B cell (primary cell): ENCODE results near the gene SCN1B. TPM values are rescaled to one million over a fixed set of nuclear protein-coding genes. Genes with fewer than 3 reads are reported as not detected.

ENCODE experiments used
- ATAC-seq: fragments of 200-7000 bp; cut with Tn5 transposase; one replicate; pipeline ENCODE4 v1.10.0; 2021; ENCODE audit warnings: low read depth, mild to moderate bottlenecking, moderate number of reproducible peaks, moderate library complexity
- CTCF ChIA-PET: fragments of 350-600 bp; sonication (Branson Sonifier 250); formaldehyde crosslinking; loops from one replicate; lab custom pipeline; 2021; ENCODE audit warnings: antibody characterized with exemption, inconsistent platforms; lab: Charles Lee
- POLR2A ChIA-PET: fragments of 350-600 bp; sonication (Branson Sonifier 250); formaldehyde crosslinking; loops from one replicate; lab custom pipeline; 2021; ENCODE audit warnings: antibody characterized with exemption; lab: Charles Lee
- DNase-seq: peaks from one replicate; pipeline ENCODE4 v3.0.0; 2013
- H2AFZ ChIP-seq: 2 replicates; pipeline ENCODE4 v1.6.1; 2012; ENCODE audit warnings: mild to moderate bottlenecking, low read depth, low read length; ENCODE audit not compliant: insufficient read depth, poor library complexity, severe bottlenecking
- H3K27ac ChIP-seq, 2 donors: 1 replicate in 1 of 2; 2 replicates in 1 of 2; pipeline ENCODE4 v1.5.1; 2012 to 2013; ENCODE audit warnings: low read length in 2 of 2, mild to moderate bottlenecking in 2 of 2, moderate library complexity in 1 of 2
- H3K27me3 ChIP-seq, 4 experiments: fragments of 200-600 bp in 1 of 4; sonication (generic) in 1 of 4; replicated peaks in 1 of 4; 1 replicate in 2 of 4; 2 replicates in 2 of 4; pipeline versions ENCODE4 v1.6.1 to v1.7.0; 2013 to 2016; ENCODE audit warnings: low read length in 3 of 4, mild to moderate bottlenecking in 2 of 4, mixed read lengths in 1 of 4, moderate library complexity in 1 of 4; ENCODE audit not compliant: insufficient read depth in 4 of 4, control insufficient read depth in 3 of 4; ENCODE audit errors: control extremely low read depth in 1 of 4
- H3K36me3 ChIP-seq, 2 experiments: replicated peaks in 1 of 2; 1 replicate in 1 of 2; 2 replicates in 1 of 2; pipeline versions ENCODE4 v1.6.1 to v1.7.1; 2013; ENCODE audit warnings: low read length in 1 of 2; ENCODE audit not compliant: insufficient read depth in 2 of 2, control insufficient read depth in 1 of 2; ENCODE audit errors: control extremely low read depth in 1 of 2, extremely low read depth in 1 of 2
- H3K4me1 ChIP-seq, 2 donors: fragments of 200-600 bp in 1 of 2; sonication (generic) in 1 of 2; 1 replicate in 1 of 2; 2 replicates in 1 of 2; pipeline versions ENCODE4 v1.5.1 to v1.6.1; 2013 to 2017; ENCODE audit warnings: low read length in 2 of 2; ENCODE audit not compliant: control insufficient read depth in 2 of 2, insufficient read depth in 2 of 2
- H3K4me2 ChIP-seq: replicated peaks from 2 replicates; pipeline ENCODE3; 2012; ENCODE audit warnings: mild to moderate bottlenecking, low read depth, low read length; ENCODE audit not compliant: poor library complexity, severe bottlenecking
- H3K4me3 ChIP-seq, 5 experiments: fragments of 200-600 bp in 1 of 5; sonication (generic) in 1 of 5; 1 replicate in 3 of 5; 2 replicates in 2 of 5; pipeline versions ENCODE4 v1.5.1 to v1.7.0; 2011 to 2016; ENCODE audit warnings: low read length in 4 of 5, mild to moderate bottlenecking in 4 of 5, low read depth in 2 of 5, control low read depth in 1 of 5, moderate library complexity in 1 of 5; ENCODE audit not compliant: insufficient read depth in 1 of 5; ENCODE audit errors: control extremely low read depth in 1 of 5, extremely low read depth in 1 of 5
- H3K79me2 ChIP-seq: fragments of 200-600 bp; sonication (generic); one replicate; pipeline ENCODE4 v1.6.0; 2016; ENCODE audit warnings: low read length; ENCODE audit not compliant: control insufficient read depth, insufficient read depth
- H3K9ac ChIP-seq: fragments of 200-600 bp; sonication (generic); 2 replicates; pipeline ENCODE4 v1.6.1; 2017; ENCODE audit warnings: mild to moderate bottlenecking, low read length, moderate library complexity
- H3K9me3 ChIP-seq, 3 donors: one replicate each; pipeline versions ENCODE4 v1.6.1 to v1.7.1; 2013; ENCODE audit warnings: low read length in 2 of 3; ENCODE audit not compliant: control insufficient read depth in 2 of 3, insufficient read depth in 1 of 3; ENCODE audit errors: control extremely low read depth in 1 of 3
- H4K20me1 ChIP-seq: 2 replicates; pipeline ENCODE4 v1.6.0; 2012; ENCODE audit warnings: mild to moderate bottlenecking, low read length; ENCODE audit not compliant: insufficient read depth, control insufficient read depth, poor library complexity, severe bottlenecking
- H3K27ac Mint-ChIP-seq: one replicate; pipeline ENCODE4 v1.8.0; 2021; ENCODE audit warnings: mixed read lengths
- H3K27me3 Mint-ChIP-seq: one replicate; pipeline ENCODE4 v1.8.0; 2021; ENCODE audit warnings: mixed read lengths
- H3K4me1 Mint-ChIP-seq: one replicate; pipeline ENCODE4 v1.8.0; 2021; ENCODE audit warnings: mixed read lengths
- H3K4me3 Mint-ChIP-seq: one replicate; pipeline ENCODE4 v1.8.0; 2021; ENCODE audit warnings: mixed read lengths
- H3K9me3 Mint-ChIP-seq: one replicate; pipeline ENCODE4 v1.8.0; 2022; ENCODE audit warnings: mixed read lengths; ENCODE audit not compliant: insufficient read depth
- CTCF ChIP-seq: fragments of 200-600 bp; IDR thresholded peaks from one replicate; pipeline ENCODE4 v1.8.0; 2022; ENCODE audit warnings: antibody characterized with exemption, mild to moderate bottlenecking
- EZH2 ChIP-seq: IDR thresholded peaks from 2 replicates; pipeline ENCODE4 v1.6.1; 2012; ENCODE audit warnings: borderline replicate concordance, low read depth, mild to moderate bottlenecking, moderate library complexity, low read length; ENCODE audit not compliant: insufficient read depth, poor library complexity, severe bottlenecking
- WGBS: methylation state at CpG from one replicate; pipeline ENCODE4 v1.1.5; 2013; ENCODE audit warnings: missing lambda C conversion rate; ENCODE audit not compliant: insufficient coverage; 5-methylcytosine and 5-hydroxymethylcytosine counted together
- intact Hi-C: fragments of 100-400 bp; cut with micrococcal nuclease; formaldehyde crosslinking; loops from one replicate; pipeline ENCODE4 v1.10.0; 2022
- polyA plus RNA-seq: library from polyadenylated mRNA; depleted of rRNA; stranded (reverse); fragments of >200 nt; gene quantifications from 2 replicates; pipeline ENCODE4 v1.2.3, GENCODE V29; 2012
- total RNA-seq, 2 donors: library from RNA; stranded (reverse); fragments of 120-200 nt in 1 of 2; gene quantifications; 1 replicate in 1 of 2; 2 replicates in 1 of 2; pipeline versions ENCODE4 v1.2.3 to v1.2.4, GENCODE V29; 2013 to 2022

The SCN1B gene
- total and polyA plus RNA-seq, 2 donors (not counting 1 experiment from before 2014, with no cell fraction given), result 0.52 to 0.72 TPM

GRCh38 chr19:34989298-34989697 is 41.0 kb upstream of the SCN1B start:
- peaks cover 6% of the 10 kb centered on the region for H3K4me1 Mint-ChIP-seq
- intact Hi-C loops, result no loop called here
- peaks cover 4% of the 10 kb centered on the region for H3K27me3 Mint-ChIP-seq
- H3K9me3 ChIP-seq, result peaks cover 0 to 4% (median 0%) of the 10 kb centered on the region in 3 donors
- no peak overlapping the region for H3K27ac Mint-ChIP-seq
- no peak overlapping the region for H3K4me3 ChIP-seq
- TF ChIP-seq CTCF (no peak), EZH2 (no peak)
- no peak for DNase-seq
- no peaks in the 10 kb centered on the region for H3K9me3 Mint-ChIP-seq
- H3K9ac ChIP-seq, result no peak overlapping the region
- no peaks in the 10 kb centered on the region for H3K4me1 ChIP-seq
- ChIA-PET POLR2A (interaction anchor here (0.5 kb wide), 1 partner anchor 14 kb away, joined by 7 read pairs; no protein-coding TSS in a partner anchor), CTCF (interaction anchor here (1.1 to 1.5 kb wide), 2 partner anchors 11 to 18 kb away, joined by 3 to 5 read pairs; no protein-coding TSS in a partner anchor)
- peaks cover 0 to 4% (median 0%) of the 10 kb centered on the region in 4 experiments for H3K27me3 ChIP-seq
- no peaks in the 10 kb centered on the region for H3K79me2 ChIP-seq
- no peak overlapping the region for H3K4me3 Mint-ChIP-seq
- no peaks in the 10 kb centered on the region for H4K20me1 ChIP-seq
- WGBS, result 30% methylated on average over 2 of the region's 6 CpGs
- no peak overlapping the region for H3K27ac ChIP-seq
- no peak for ATAC-seq
- no peak overlapping the region for H2AFZ ChIP-seq
- no peak overlapping the region for H3K4me2 ChIP-seq
- H3K36me3 ChIP-seq, result no peaks in the 10 kb centered on the region

GRCh38 chr19:34990578-34991192 is 39.6 kb upstream of the SCN1B start:
- Mint-ChIP-seq H3K27me3 (peaks cover 4% of the 10 kb centered on the region), H3K27ac (no peak overlapping the region), H3K4me3 (no peak overlapping the region), H3K9me3 (no peaks in the 10 kb centered on the region), H3K4me1 (peaks cover 6% of the 10 kb centered on the region)
- H3K27me3 ChIP-seq, result peaks cover 0 to 4% (median 0%) of the 10 kb centered on the region in 4 experiments
- no peaks in the 10 kb centered on the region for H3K36me3 ChIP-seq
- H3K9ac ChIP-seq, result no peak overlapping the region
- WGBS, result 84% methylated on average over 13 of the region's 13 CpGs
- H3K27ac ChIP-seq, result no peak overlapping the region
- H3K79me2 ChIP-seq, result no peaks in the 10 kb centered on the region
- ATAC-seq, result no peak
- peaks cover 0 to 9% (median 0%) of the 10 kb centered on the region in 3 donors for H3K9me3 ChIP-seq
- intact Hi-C loops, result no loop called here
- no peaks in the 10 kb centered on the region for H3K4me1 ChIP-seq
- ChIA-PET CTCF (interaction anchor here (1.1 kb wide), 1 partner anchor 12 kb away, joined by 3 read pairs; no protein-coding TSS in a partner anchor), POLR2A (no interaction called here)
- DNase-seq, result no peak
- no peak overlapping the region for H3K4me2 ChIP-seq
- H2AFZ ChIP-seq, result no peak overlapping the region
- no peaks in the 10 kb centered on the region for H4K20me1 ChIP-seq
- H3K4me3 ChIP-seq, result no peak overlapping the region
- no peak for TF ChIP-seq EZH2
- no peak for TF ChIP-seq CTCF
